Liver (tissue), 3 donors: ENCODE measurements around the gene HTRA1.

ENCODE experiments used
- CTCF ChIP-seq: fragments of 150-350 bp; IDR thresholded peaks from 2 replicates; pipeline ENCODE4 v1.5.1; 2017; ENCODE audit warnings: improper control_type of control experiment, low read depth, low read length; ENCODE audit not compliant: missing input control
- EGR1 ChIP-seq, 2 donors: IDR thresholded peaks; 2 replicates each; pipeline ENCODE4 v1.6.1; 2016 to 2018; ENCODE audit warnings: antibody characterized with exemption in 2 of 2, low read depth in 2 of 2
- FOXA2 ChIP-seq: IDR thresholded peaks from 2 replicates; pipeline ENCODE4 v1.6.1; 2016; ENCODE audit warnings: antibody characterized with exemption
- GABPA ChIP-seq, 2 donors: IDR thresholded peaks in 1 of 2; conservative IDR thresholded peaks in 1 of 2; 2 replicates each; pipeline ENCODE4 v1.6.1; 2016; ENCODE audit warnings: antibody characterized with exemption in 2 of 2, mild to moderate bottlenecking in 1 of 2, moderate library complexity in 1 of 2
- JUND ChIP-seq, 2 donors: IDR thresholded peaks; 2 replicates each; pipeline ENCODE4 v1.6.1; 2016; ENCODE audit warnings: antibody characterized with exemption in 2 of 2
- MAX ChIP-seq: IDR thresholded peaks from 2 replicates; pipeline ENCODE4 v1.6.1; 2016; ENCODE audit warnings: antibody characterized with exemption
- RAD21 ChIP-seq, 2 donors: IDR thresholded peaks; 2 replicates each; pipeline ENCODE4 v1.6.1; 2016; ENCODE audit warnings: antibody characterized with exemption in 2 of 2, mild to moderate bottlenecking in 2 of 2
- RXRA ChIP-seq, 2 donors: IDR thresholded peaks; 2 replicates each; pipeline ENCODE4 v1.6.1; 2017 to 2018; ENCODE audit warnings: antibody characterized with exemption in 2 of 2, mild to moderate bottlenecking in 1 of 2
- SP1 ChIP-seq: IDR thresholded peaks from 2 replicates; pipeline ENCODE4 v1.6.1; 2018; ENCODE audit warnings: antibody characterized with exemption, mild to moderate bottlenecking
- TAF1 ChIP-seq: conservative IDR thresholded peaks from 2 replicates; pipeline ENCODE4 v1.6.1; 2016; ENCODE audit warnings: antibody characterized with exemption, mild to moderate bottlenecking
- YY1 ChIP-seq: IDR thresholded peaks from 2 replicates; pipeline ENCODE4 v1.6.1; 2016; ENCODE audit warnings: antibody characterized with exemption, mild to moderate bottlenecking
- TF ChIP-seq, protein P1 (sequence below): IDR thresholded peaks from 2 replicates; pipeline ENCODE4 v1.6.1; 2016; ENCODE audit warnings: antibody characterized with exemption
- TF ChIP-seq, protein P2 (sequence below): IDR thresholded peaks from 2 replicates; pipeline ENCODE4 v1.6.1; 2016; ENCODE audit warnings: antibody characterized with exemption, mild to moderate bottlenecking
- donor health status: healthy.
- donor health status: healthy.

DNA sequence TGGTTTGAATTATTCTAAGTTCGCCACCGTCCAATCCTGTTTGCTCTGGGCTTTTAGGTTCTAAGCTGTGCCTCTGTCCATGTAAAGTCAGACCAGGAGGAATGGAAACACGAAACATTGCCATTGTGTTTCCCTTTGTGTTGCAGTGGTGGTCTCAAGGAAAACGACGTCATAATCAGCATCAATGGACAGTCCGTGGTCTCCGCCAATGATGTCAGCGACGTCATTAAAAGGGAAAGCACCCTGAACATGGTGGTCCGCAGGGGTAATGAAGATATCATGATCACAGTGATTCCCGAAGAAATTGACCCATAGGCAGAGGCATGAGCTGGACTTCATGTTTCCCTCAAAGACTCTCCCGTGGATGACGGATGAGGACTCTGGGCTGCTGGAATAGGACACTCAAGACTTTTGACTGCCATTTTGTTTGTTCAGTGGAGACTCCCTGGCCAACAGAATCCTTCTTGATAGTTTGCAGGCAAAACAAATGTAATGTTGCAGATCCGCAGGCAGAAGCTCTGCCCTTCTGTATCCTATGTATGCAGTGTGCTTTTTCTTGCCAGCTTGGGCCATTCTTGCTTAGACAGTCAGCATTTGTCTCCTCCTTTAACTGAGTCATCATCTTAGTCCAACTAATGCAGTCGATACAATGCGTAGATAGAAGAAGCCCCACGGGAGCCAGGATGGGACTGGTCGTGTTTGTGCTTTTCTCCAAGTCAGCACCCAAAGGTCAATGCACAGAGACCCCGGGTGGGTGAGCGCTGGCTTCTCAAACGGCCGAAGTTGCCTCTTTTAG lies 52.9 kb downstream of the HTRA1 start:
- TF ChIP-seq CTCF (no peak), MAX (no peak), RXRA (IDR thresholded peaks at IDR 0.05) (no peak), GABPA (IDR thresholded peaks at IDR 0.05 in 1 of 2, conservative IDR thresholded peaks at IDR 0.05 in 1 of 2) (no peak), YY1 (no peak), TAF1 (no peak), JUND (IDR thresholded peaks at IDR 0.05) (no peak), SP1 (no peak), FOXA2 (no peak), RAD21 (IDR thresholded peaks at IDR 0.05) (no peak), EGR1 (IDR thresholded peaks at IDR 0.05; ENCODE audit: low read depth in 2 of 2) (no peak)
- TF ChIP-seq, protein P1, sequence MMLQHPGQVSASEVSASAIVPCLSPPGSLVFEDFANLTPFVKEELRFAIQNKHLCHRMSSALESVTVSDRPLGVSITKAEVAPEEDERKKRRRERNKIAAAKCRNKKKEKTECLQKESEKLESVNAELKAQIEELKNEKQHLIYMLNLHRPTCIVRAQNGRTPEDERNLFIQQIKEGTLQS, result no peak
- TF ChIP-seq, protein P2, sequence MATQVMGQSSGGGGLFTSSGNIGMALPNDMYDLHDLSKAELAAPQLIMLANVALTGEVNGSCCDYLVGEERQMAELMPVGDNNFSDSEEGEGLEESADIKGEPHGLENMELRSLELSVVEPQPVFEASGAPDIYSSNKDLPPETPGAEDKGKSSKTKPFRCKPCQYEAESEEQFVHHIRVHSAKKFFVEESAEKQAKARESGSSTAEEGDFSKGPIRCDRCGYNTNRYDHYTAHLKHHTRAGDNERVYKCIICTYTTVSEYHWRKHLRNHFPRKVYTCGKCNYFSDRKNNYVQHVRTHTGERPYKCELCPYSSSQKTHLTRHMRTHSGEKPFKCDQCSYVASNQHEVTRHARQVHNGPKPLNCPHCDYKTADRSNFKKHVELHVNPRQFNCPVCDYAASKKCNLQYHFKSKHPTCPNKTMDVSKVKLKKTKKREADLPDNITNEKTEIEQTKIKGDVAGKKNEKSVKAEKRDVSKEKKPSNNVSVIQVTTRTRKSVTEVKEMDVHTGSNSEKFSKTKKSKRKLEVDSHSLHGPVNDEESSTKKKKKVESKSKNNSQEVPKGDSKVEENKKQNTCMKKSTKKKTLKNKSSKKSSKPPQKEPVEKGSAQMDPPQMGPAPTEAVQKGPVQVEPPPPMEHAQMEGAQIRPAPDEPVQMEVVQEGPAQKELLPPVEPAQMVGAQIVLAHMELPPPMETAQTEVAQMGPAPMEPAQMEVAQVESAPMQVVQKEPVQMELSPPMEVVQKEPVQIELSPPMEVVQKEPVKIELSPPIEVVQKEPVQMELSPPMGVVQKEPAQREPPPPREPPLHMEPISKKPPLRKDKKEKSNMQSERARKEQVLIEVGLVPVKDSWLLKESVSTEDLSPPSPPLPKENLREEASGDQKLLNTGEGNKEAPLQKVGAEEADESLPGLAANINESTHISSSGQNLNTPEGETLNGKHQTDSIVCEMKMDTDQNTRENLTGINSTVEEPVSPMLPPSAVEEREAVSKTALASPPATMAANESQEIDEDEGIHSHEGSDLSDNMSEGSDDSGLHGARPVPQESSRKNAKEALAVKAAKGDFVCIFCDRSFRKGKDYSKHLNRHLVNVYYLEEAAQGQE, result no peak
